H1 (cell line): ENCODE data around the gene EIF2S2. TPM values are rescaled to one million over a fixed set of nuclear protein-coding genes. Genes with fewer than 3 reads are reported as not detected.

ENCODE experiments used
- CTCF ChIA-PET: fragments of 300-600 bp; sonication (Branson Sonifier 250); formaldehyde crosslinking; loops from one replicate; lab custom pipeline; 2021; ENCODE audit not compliant: partially characterized antibody; lab: Charles Lee
- POLR2A ChIA-PET: fragments of 300-600 bp; sonication (Branson Sonifier 250); formaldehyde crosslinking; loops from one replicate; lab custom pipeline; 2021; ENCODE audit warnings: inconsistent platforms; ENCODE audit not compliant: partially characterized antibody; lab: Charles Lee
- DNase-seq, 2 experiments: peaks; one replicate each; pipeline versions ENCODE4 v3.0.0 to v3.0.0-alpha.2; 2010 to 2022; ENCODE audit warnings: low spot score in 2 of 2, low read depth in 1 of 2, mixed read lengths in 1 of 2
- FAIRE-seq: peaks from 2 replicates; lab custom pipeline; 2011; peaks lifted over from hg19 to GRCh38; lab: Jason Lieb, UNC
- H2AFZ ChIP-seq: 2 replicates; pipeline ENCODE4 v1.8.1; 2012; ENCODE audit warnings: low read length, inconsistent platforms
- H2AK5ac ChIP-seq: 2 replicates; pipeline ENCODE4 v1.6.1; 2013; ENCODE audit warnings: low read depth, low read length
- H2BK120ac ChIP-seq: replicated peaks from 2 replicates; pipeline ENCODE3; 2013; ENCODE audit warnings: low read depth, low read length, inconsistent platforms
- H2BK12ac ChIP-seq: 2 replicates; pipeline ENCODE4 v1.6.1; 2013; ENCODE audit warnings: low read depth, low read length
- H2BK15ac ChIP-seq: 2 replicates; pipeline ENCODE4 v1.6.1; 2013; ENCODE audit warnings: low read length
- H2BK20ac ChIP-seq: 2 replicates; pipeline ENCODE4 v1.6.1; 2013; ENCODE audit warnings: low read length
- H2BK5ac ChIP-seq: 2 replicates; pipeline ENCODE4 v1.6.1; 2013; ENCODE audit warnings: low read depth, low read length
- H3K14ac ChIP-seq: 2 replicates; pipeline ENCODE4 v1.6.1; 2013; ENCODE audit warnings: inconsistent platforms; ENCODE audit not compliant: insufficient read length
- H3K18ac ChIP-seq: 2 replicates; pipeline ENCODE4 v1.6.1; 2013; ENCODE audit warnings: low read length; ENCODE audit errors: extremely low read depth
- H3K23ac ChIP-seq: 2 replicates; pipeline ENCODE4 v1.6.1; 2013; ENCODE audit warnings: inconsistent platforms; ENCODE audit not compliant: insufficient read length
- H3K23me2 ChIP-seq: 2 replicates; pipeline ENCODE4 v1.6.1; 2013; ENCODE audit warnings: low read depth, low read length
- H3K27ac ChIP-seq: 2 replicates; pipeline ENCODE4 v1.6.1; 2011; ENCODE audit warnings: low read depth, low read length, inconsistent platforms
- H3K27me3 ChIP-seq, 4 experiments: replicated peaks in 1 of 4; 1 replicate in 1 of 4; 2 replicates in 3 of 4; pipeline versions ENCODE4 v1.6.1 to v1.8.1; 2011 to 2013; ENCODE audit warnings: low read length in 3 of 4, mild to moderate bottlenecking in 3 of 4, inconsistent platforms in 2 of 4, mixed read lengths in 2 of 4, moderate library complexity in 1 of 4; ENCODE audit not compliant: control insufficient read depth in 3 of 4, insufficient read depth in 3 of 4; ENCODE audit errors: extremely low read depth in 1 of 4
- H3K36me3 ChIP-seq, 4 experiments: 2 replicates each; pipeline versions ENCODE4 v1.6.1 to v1.8.1; 2011 to 2013; ENCODE audit warnings: mild to moderate bottlenecking in 4 of 4, low read length in 3 of 4, moderate library complexity in 2 of 4, control low read depth in 1 of 4, inconsistent platforms in 1 of 4; ENCODE audit not compliant: insufficient read depth in 4 of 4, control insufficient read depth in 2 of 4
- H3K4ac ChIP-seq: replicated peaks from 2 replicates; pipeline ENCODE3; 2013; ENCODE audit warnings: low read length, low read depth, mixed read lengths, inconsistent platforms; ENCODE audit not compliant: insufficient read length
- H3K4me1 ChIP-seq, 4 experiments: replicated peaks in 1 of 4; 1 replicate in 1 of 4; 2 replicates in 3 of 4; pipeline versions ENCODE4 v1.6.1 to v1.8.1; 2011 to 2013; ENCODE audit warnings: low read length in 3 of 4, inconsistent platforms in 2 of 4, mixed read lengths in 1 of 4; ENCODE audit not compliant: insufficient read depth in 4 of 4, control insufficient read depth in 3 of 4
- H3K4me2 ChIP-seq, 2 experiments: 2 replicates each; pipeline versions ENCODE4 v1.6.1 to v1.8.1; 2011 to 2013; ENCODE audit warnings: low read depth in 2 of 2, low read length in 2 of 2, control low read depth in 1 of 2, inconsistent platforms in 1 of 2, mild to moderate bottlenecking in 1 of 2; ENCODE audit not compliant: insufficient read depth in 1 of 2
- H3K4me3 ChIP-seq, 4 experiments: fragments of 200-600, 300-600 bp in 1 of 4; sonication (generic), shearing (Covaris generic), sonication (Bioruptor Twin) in 1 of 4; 2 replicates each; pipeline versions ENCODE4 v1.5.1 to v1.8.1; 2011 to 2016; ENCODE audit warnings: low read length in 4 of 4, low read depth in 3 of 4, control low read depth in 2 of 4, inconsistent platforms in 2 of 4, mild to moderate bottlenecking in 2 of 4, mixed read lengths in 1 of 4, moderate library complexity in 1 of 4; ENCODE audit not compliant: insufficient read depth in 2 of 4; ENCODE audit errors: extremely low read depth in 1 of 4
- H3K56ac ChIP-seq: replicated peaks from 2 replicates; pipeline ENCODE3; 2013; ENCODE audit warnings: low read depth, mild to moderate bottlenecking, mixed read lengths, low read length, inconsistent platforms; ENCODE audit not compliant: insufficient read length
- H3K79me1 ChIP-seq: 2 replicates; pipeline ENCODE4 v1.6.1; 2013; ENCODE audit warnings: low read depth, low read length, control low read depth
- H3K79me2 ChIP-seq, 2 experiments: 2 replicates each; pipeline versions ENCODE4 v1.6.1 to v1.8.1; 2012 to 2013; ENCODE audit warnings: low read length in 2 of 2, mild to moderate bottlenecking in 2 of 2, inconsistent platforms in 1 of 2; ENCODE audit not compliant: insufficient read depth in 2 of 2, control insufficient read depth in 1 of 2
- H3K9ac ChIP-seq, 4 experiments: replicated peaks in 1 of 4; 1 replicate in 1 of 4; 2 replicates in 3 of 4; pipeline versions ENCODE4 v1.6.1 to v1.8.1; 2011 to 2013; ENCODE audit warnings: low read depth in 3 of 4, low read length in 3 of 4, control low read depth in 2 of 4, mild to moderate bottlenecking in 2 of 4, moderate library complexity in 2 of 4, inconsistent platforms in 1 of 4; ENCODE audit errors: extremely low read depth in 1 of 4
- H3K9me3 ChIP-seq, 2 experiments: 2 replicates each; pipeline versions ENCODE4 v1.6.1 to v1.8.1; 2012 to 2013; ENCODE audit warnings: mild to moderate bottlenecking in 2 of 2, moderate library complexity in 2 of 2, control low read depth in 1 of 2, inconsistent platforms in 1 of 2, low read depth in 1 of 2, low read length in 1 of 2, mixed read lengths in 1 of 2; ENCODE audit not compliant: insufficient read depth in 2 of 2
- H4K20me1 ChIP-seq, 2 experiments: replicated peaks in 1 of 2; 2 replicates each; pipeline versions ENCODE3 to v1.8.1; 2011 to 2013; ENCODE audit warnings: inconsistent platforms in 2 of 2, low read length in 2 of 2, mild to moderate bottlenecking in 1 of 2; ENCODE audit not compliant: insufficient read depth in 2 of 2, control insufficient read depth in 1 of 2
- H4K5ac ChIP-seq: 2 replicates; pipeline ENCODE4 v1.6.1; 2013; ENCODE audit warnings: low read length, low read depth, mixed read lengths, inconsistent platforms; ENCODE audit not compliant: insufficient read length
- H4K8ac ChIP-seq: 2 replicates; pipeline ENCODE4 v1.8.0; 2013; ENCODE audit warnings: mild to moderate bottlenecking, moderate library complexity, low read length, inconsistent platforms; ENCODE audit not compliant: insufficient read depth; ENCODE audit errors: extremely low read depth
- H4K91ac ChIP-seq: replicated peaks from 2 replicates; pipeline ENCODE3; 2013; ENCODE audit warnings: low read length, mixed read lengths, inconsistent platforms; ENCODE audit not compliant: insufficient read length
- ATF2 ChIP-seq: IDR thresholded peaks from 2 replicates; pipeline ENCODE4 v1.6.1; 2012; ENCODE audit warnings: low read length, inconsistent platforms
- RAD21 ChIP-seq, 2 experiments: IDR thresholded peaks in 1 of 2; conservative IDR thresholded peaks in 1 of 2; 2 replicates each; pipeline ENCODE4 v1.6.1; 2011; ENCODE audit warnings: low read depth in 2 of 2, low read length in 2 of 2, improper control_type of control experiment in 1 of 2, inconsistent platforms in 1 of 2, mild to moderate bottlenecking in 1 of 2, moderate library complexity in 1 of 2
- WGBS, 2 experiments: shearing (Covaris generic) in 1 of 2; methylation state at CpG; one replicate each; pipeline versions ENCODE4 v1.1.6 to v1.1.7; 2013 to 2015; ENCODE audit warnings: low lambda C conversion rate in 2 of 2, mixed read lengths in 2 of 2, inconsistent platforms in 1 of 2, low coverage in 1 of 2, missing lambda C conversion rate in 1 of 2; ENCODE audit not compliant: insufficient replicate concordance in 2 of 2, insufficient coverage in 1 of 2, insufficient read length in 1 of 2; ENCODE audit errors: extremely low coverage in 1 of 2, missing lambda C conversion rate in 1 of 2; 5-methylcytosine and 5-hydroxymethylcytosine counted together
- polyA plus RNA-seq, 7 experiments: library from polyadenylated mRNA; depleted of rRNA in 3 of 7; stranded (reverse) in 5 of 7; unstranded in 2 of 7; fragments of >200 nt in 5 of 7; fragments of 200-250 nt in 2 of 7; gene quantifications; 1 replicate in 5 of 7; 2 replicates in 1 of 7; 4 replicates in 1 of 7; pipeline versions ENCODE4 v1.2.1 to v1.2.3, GENCODE V29; 2011 to 2013; ENCODE audit warnings: missing spikeins in 2 of 7, mixed read lengths in 2 of 7
- total RNA-seq: library from RNA; stranded (reverse); fragmentation: NEBNext Ultra II Directional; extraction: Animal tissue kit (Norgen Biotek cat#: 25700); gene quantifications from 2 replicates; pipeline ENCODE4 v1.2.1, GENCODE V29; 2021
- TF ChIP-seq, protein P1 (sequence below), 3 experiments: IDR thresholded peaks; 1 replicate in 2 of 3; 2 replicates in 1 of 3; pipeline versions ENCODE4 v1.5.1 to v1.6.1; 2011; ENCODE audit warnings: low read length in 3 of 3, mild to moderate bottlenecking in 3 of 3, inconsistent platforms in 2 of 3, low read depth in 1 of 3, moderate library complexity in 1 of 3; ENCODE audit not compliant: insufficient read depth in 1 of 3; ENCODE audit errors: control extremely low read depth in 1 of 3

The EIF2S2 gene
- total and polyA plus RNA-seq, 2 of the 8 experiments (the other 6 are each of a cell fraction or from before 2014, with no cell fraction given), result 59.5 to 142 TPM

DNA sequence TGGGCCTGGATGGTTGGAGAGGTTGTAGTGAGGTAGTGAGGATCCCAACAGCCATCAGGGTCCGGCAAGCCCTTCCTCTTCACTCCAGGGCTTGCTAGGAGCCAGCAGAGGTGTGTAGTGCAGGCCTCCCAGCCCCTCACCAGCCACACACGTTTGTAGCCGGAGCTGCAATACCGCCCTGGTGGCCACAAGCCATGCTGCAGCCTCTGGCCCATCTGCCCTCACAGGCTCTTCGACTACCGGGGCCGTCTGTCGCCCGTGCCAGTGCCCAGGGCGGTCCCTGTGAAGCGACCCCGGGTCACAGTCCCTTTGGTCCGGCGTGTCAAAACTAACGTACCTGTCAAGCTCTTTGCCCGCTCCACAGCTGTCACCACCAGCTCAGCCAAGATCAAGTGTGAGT lies 36.4 kb downstream of the EIF2S2 start:
- peak in 1 of 2 experiments; percentile 60 for DNase-seq
- Histone ChIP-seq H3K18ac (no peak overlapping the region), H2BK5ac (no peak overlapping the region), H3K4me1 (no peaks in the 10 kb centered on the region), H3K27ac (no peak overlapping the region), H3K9ac (no peak overlapping the region), H3K79me2 (peaks cover 0 to 17% of the 10 kb centered on the region in 2 experiments; a peak in 2 of 4 replicates), H3K56ac (no peak overlapping the region), H3K4me2 (no peak overlapping the region), H2AFZ (no peak overlapping the region), H4K8ac (peak overlapping the region; percentile 77; the same call in 1 of the 2 replicates), H3K14ac (no peak overlapping the region), H3K79me1 (peaks cover 3% of the 10 kb centered on the region; the same call in 1 of the 2 replicates), H2BK20ac (no peak overlapping the region), H4K20me1 (peaks cover 8 to 14% of the 10 kb centered on the region in 2 experiments), H3K23ac (no peak overlapping the region), H2BK15ac (no peak overlapping the region), H4K91ac (no peak overlapping the region), H2BK120ac (no peak overlapping the region), H2AK5ac (no peak overlapping the region), H3K36me3 (peaks cover 0 to 22% (median 4%) of the 10 kb centered on the region in 4 experiments; a peak in 6 of 8 replicates), H3K27me3 (no peaks in the 10 kb centered on the region), H3K4ac (no peak overlapping the region), H3K4me3 (no peak overlapping the region), H2BK12ac (no peak overlapping the region), H3K9me3 (no peaks in the 10 kb centered on the region), H4K5ac (no peak overlapping the region), H3K23me2 (no peaks in the 10 kb centered on the region; the same call in 1 of the 2 replicates)
- CTCF ChIA-PET, result interaction anchor here (0.6 to 3.1 kb wide), 10 partner anchors 9 to 284 kb away, joined by 3 to 10 read pairs (median 4); no protein-coding TSS in a partner anchor
- no peak for FAIRE-seq
- POLR2A ChIA-PET, result interaction anchor here (4.0 kb wide), 1 partner anchor 13 kb away, joined by 21 read pairs; no protein-coding TSS in a partner anchor
- WGBS, 2 experiments, result 90% methylated on average over 16 of the region's 16 CpGs; no CpG with 5 or more reads in 1 of the 2 experiments
- TF ChIP-seq ATF2 (no peak), RAD21 (IDR thresholded peaks at IDR 0.05 in 1 of 2, conservative IDR thresholded peaks at IDR 0.05 in 1 of 2; ENCODE audit: low read depth in 2 of 2, low read length in 2 of 2) (peak in 1 of 2 experiments; percentile 29; a peak in 1 of 4 replicates)
- TF ChIP-seq, protein P1, sequence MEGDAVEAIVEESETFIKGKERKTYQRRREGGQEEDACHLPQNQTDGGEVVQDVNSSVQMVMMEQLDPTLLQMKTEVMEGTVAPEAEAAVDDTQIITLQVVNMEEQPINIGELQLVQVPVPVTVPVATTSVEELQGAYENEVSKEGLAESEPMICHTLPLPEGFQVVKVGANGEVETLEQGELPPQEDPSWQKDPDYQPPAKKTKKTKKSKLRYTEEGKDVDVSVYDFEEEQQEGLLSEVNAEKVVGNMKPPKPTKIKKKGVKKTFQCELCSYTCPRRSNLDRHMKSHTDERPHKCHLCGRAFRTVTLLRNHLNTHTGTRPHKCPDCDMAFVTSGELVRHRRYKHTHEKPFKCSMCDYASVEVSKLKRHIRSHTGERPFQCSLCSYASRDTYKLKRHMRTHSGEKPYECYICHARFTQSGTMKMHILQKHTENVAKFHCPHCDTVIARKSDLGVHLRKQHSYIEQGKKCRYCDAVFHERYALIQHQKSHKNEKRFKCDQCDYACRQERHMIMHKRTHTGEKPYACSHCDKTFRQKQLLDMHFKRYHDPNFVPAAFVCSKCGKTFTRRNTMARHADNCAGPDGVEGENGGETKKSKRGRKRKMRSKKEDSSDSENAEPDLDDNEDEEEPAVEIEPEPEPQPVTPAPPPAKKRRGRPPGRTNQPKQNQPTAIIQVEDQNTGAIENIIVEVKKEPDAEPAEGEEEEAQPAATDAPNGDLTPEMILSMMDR (IDR thresholded peaks at IDR 0.05; ENCODE audit: control extremely low read depth in 1 of 3, insufficient read depth in 1 of 3, low read depth in 1 of 3, low read length in 3 of 3), result peak; percentile 29 to 63 (median 61); a peak in 3 of 4 replicates
